GM19193 (cell line): ENCODE measurements around the gene TAS1R2.

Experiments used
- POLR2A ChIP-seq: IDR thresholded peaks from 4 replicates; pipeline ENCODE4 v1.6.1; 2011; ENCODE audit not compliant: insufficient read depth, insufficient read length; ENCODE audit errors: extremely low read depth

The TAS1R2 gene

DNA sequence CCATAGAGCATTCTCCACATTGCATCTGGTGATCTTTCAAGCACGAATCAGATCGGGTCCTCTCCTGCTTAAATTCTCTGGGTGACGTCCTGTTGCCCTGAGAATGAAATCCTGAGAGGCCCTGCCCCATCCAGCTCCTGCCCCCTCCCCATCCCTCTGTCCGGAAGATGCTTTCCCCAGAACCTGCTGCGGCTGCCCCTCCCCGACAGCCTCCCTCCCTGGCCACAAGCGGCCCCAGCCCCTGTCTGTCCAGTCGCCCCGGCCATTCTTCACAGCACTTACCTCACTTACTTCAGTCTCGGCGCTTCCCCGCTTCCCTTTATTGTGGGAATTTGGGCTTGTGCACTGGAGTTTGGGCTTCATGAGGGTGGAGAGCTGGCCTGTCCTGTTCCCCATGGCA lies 40.3 kb downstream of the TAS1R2 start:
- no peak for TF ChIP-seq POLR2A

DNA sequence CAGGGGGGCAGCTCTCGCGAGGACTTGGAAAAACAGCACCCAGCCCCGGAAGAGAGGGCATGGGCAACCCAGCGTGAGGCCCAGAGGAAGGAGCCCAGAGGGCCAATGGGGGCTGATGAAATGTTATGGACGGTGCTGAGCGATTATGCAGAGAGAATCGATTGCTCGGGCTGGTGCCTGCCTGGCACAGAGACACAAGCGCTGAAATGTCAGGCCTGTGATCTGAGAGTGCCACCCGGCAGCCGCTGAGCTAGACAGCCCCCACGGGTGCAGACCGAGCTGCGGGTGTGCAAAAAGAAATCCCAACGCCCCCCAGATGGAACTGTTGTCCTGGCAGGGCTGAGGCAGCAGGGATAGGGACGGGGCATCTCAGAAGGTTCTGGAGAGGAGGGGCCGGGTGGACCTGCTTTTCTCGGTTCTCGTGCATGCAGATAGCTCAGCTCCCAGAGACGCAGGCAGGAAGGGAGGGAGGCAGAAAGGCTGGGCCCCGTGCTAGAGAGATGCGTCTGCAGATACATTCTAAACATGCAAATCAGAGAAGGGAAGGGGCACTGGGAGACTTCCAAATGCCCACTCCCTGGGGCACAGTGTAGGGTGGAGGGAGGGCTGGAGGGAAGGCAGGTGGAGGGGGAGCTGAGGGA lies 41.5 kb downstream of the TAS1R2 start:
- TF ChIP-seq POLR2A, result no peak

DNA sequence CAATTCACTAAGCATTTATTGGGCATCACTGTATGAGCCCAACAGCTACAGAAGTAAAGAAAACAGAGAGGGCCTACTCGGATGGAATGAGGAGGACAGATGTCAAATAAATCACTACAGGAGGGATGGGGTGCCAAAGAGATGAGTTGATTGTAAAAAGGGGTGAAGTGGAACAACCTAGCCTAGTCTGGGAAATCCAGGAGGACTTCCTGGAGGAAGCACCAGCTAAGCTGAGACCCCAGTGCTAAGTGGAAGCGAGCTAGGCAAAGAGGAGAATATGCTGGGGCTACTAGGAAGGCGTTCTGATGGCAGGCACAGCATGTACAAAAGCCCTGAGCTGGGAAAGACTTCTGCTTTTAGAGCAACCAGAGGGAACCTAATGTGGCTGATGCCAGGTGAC lies 42.1 kb downstream of the TAS1R2 start:
- TF ChIP-seq POLR2A, result no peak

DNA sequence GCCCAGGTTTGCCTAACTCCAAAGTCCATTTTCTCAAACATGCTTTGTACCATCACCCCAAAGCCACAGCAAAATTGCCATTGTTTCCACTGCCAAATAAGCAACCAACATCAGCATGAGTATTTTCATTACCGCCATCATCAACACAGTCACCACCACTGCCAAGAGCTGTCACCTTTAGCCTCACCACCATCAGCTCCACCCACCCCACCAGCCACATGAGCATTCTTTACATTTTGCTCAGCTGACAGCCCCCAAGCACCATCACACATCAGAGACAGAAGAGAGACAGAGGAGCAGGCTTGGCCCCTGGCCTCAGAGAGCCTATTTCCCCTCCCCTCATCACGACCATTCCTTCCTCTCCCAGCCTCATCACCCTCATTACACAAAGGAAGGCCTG lies 42.7 kb downstream of the TAS1R2 start:
- no peak for TF ChIP-seq POLR2A

DNA sequence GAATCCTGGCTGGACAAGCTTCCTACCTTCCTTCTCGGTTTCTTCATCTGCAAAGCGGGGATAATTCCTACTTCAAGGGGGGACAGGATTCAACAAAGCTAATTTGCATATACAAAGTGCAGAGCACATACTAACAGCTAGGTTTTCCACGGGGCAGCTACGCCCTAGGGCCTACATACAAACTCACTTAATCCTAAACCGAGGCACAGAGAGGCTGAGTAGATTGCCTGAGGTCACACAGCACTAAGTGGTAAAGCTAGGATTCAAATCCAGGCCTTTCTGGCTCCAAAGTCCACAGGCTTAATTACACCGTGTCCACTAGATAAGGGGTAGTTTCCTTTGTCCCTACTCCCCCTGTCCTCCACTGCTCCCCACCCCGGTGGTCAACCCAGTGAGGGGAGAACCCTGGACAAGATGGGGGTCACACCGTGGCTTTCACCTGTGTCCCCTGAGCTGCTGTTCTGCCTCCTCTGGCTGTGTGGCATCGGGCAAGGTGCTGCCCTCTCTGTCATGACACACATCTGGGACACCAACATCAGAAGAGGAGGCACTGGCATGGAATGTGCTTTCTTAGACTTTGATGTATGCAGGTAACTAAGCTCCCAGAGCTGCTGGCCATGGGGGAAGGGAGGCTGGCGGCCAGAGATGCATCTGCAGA lies 44.5 kb downstream of the TAS1R2 start:
- TF ChIP-seq POLR2A, result no peak

DNA sequence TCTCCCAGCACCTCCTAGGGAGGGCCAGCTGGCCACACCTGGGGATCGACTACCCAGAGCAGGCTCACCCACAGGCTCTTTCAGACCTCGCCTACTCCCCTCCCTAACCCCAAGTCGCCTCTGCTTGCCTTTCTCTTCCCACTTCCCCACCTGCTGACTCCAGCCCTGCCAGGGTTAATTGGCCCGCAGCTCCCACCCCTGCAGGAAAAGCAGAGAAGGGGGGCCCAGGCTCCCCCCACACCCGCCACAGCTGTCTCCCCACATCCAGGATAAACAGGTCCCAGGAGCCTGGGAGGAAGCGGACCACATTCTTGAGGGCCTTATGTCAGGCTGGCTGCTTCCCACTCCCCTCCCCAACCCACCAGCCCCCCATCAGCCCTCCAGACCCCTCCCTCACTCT lies 45.0 kb downstream of the TAS1R2 start:
- TF ChIP-seq POLR2A, result no peak

DNA sequence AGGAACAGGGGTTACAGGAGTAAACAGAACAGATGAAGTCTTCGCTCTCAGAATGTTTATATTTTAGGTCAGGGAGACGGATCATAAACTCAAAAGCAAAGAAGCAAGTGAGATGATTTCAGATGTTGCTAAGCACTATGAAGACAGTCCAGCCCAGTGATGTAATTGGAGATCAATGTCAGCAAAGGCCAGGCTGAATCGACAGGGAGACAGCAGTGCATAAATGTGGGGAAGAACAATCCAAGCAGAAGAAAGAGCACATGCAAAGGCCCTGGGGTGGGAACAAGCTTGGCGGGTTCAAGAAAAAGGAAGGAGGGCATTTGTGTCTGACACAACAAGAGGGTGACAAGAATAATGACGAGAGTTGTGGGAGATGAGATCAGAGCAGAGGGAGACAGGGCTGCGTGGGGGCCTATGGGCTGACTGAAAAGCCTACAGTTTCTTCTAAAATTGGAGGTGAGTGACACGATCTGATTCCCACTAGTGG lies 47.0 kb downstream of the TAS1R2 start:
- no peak for TF ChIP-seq POLR2A

DNA sequence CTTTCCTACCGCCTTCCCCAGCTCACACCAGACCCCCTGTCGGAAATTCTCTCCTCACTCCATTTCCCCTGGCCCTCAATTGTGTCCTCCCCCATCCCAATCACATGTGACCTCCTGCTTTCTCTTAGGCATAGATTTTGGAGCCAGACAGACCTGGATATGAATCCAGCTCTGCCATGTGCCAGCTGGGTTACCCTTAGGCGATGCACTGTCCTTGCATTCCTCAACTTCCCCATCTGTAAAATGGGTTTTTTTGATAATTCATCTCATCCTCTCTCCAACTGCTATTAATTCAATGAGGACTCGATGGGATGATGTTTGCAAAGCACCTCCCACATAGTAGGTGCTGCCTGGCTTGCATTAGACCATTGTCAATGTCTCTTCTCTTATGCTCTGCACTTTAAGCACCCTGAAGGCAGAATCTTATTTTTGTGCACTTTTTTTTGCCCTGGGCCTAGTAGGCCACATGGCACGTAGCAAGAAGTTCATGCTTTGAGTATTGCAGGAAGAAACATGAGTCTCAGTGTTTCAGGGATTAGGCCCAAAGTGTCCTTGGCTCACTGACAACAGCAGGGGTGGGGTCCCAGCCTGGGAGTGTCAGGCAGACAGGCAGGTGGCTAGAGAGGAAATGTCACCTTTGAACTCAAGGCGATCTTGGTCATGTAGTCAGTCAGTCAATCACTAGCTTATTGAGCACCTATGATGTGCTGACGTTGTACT lies 47.6 kb downstream of the TAS1R2 start:
- TF ChIP-seq POLR2A, result no peak

DNA sequence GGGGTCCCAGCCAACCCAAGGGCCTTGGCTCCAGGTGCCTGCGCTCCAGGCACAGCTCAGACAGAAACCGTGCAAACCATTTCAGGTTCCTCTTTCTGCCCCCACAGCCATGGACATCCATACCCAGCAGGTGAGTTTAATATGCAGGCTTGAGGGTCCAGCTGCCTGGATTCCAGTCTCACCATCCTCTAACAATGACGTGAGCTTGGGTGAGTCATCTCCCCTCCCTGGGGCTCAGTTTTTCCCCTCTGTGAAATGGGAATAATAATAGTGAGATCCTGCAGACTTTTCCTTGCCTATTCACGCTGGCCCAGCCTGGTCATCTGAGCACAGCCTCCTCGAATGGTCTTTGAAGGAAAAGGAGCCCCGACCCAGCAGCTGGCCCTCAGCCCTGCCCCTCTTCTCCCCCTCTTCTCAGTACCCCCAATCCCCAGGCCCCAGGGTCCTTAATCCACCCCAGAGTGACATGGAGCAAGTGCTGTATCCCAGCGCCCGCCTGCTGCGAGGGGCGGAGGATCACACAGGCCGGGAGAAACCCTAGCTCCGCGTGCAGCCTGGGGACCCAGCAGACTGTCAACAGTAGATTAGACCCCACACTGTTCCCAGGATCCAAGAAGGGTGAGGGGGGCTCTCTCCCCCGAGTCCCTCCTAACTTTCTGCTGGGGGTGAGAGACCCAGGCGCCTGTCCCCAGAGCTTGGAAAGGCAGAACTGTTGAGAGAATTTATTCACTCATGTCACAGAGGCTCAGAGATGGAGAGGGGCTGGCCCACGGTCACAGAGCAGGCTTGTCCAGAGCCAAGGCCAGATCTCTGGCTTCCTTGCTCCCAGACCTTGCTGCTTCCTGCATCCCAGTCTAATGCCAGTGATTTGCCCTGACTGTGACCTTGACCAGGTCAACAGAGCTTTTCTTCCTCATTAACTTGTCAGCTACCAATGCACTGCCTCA lies 49.2 kb downstream of the TAS1R2 start:
- TF ChIP-seq POLR2A, result no peak

DNA sequence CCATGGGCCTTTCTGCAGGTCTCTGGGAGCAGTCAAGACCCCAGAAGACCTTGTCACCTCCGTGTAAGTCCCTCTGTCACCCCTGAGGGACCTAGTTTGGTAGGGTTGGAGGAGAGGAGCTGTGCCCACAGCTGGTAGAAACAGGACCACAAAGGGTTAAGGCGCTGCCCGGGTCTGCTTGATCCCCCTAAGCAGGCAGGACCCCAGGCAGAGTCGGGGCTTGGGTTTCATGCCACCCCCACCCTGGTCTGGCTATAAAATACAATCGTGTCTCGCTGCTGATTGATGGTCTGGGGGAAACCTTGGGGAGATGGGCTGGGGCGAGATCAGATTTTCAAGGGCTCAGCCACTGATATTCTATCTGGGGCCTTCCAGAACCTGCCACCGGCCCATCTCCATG lies 50.9 kb downstream of the TAS1R2 start:
- TF ChIP-seq POLR2A, result no peak

DNA sequence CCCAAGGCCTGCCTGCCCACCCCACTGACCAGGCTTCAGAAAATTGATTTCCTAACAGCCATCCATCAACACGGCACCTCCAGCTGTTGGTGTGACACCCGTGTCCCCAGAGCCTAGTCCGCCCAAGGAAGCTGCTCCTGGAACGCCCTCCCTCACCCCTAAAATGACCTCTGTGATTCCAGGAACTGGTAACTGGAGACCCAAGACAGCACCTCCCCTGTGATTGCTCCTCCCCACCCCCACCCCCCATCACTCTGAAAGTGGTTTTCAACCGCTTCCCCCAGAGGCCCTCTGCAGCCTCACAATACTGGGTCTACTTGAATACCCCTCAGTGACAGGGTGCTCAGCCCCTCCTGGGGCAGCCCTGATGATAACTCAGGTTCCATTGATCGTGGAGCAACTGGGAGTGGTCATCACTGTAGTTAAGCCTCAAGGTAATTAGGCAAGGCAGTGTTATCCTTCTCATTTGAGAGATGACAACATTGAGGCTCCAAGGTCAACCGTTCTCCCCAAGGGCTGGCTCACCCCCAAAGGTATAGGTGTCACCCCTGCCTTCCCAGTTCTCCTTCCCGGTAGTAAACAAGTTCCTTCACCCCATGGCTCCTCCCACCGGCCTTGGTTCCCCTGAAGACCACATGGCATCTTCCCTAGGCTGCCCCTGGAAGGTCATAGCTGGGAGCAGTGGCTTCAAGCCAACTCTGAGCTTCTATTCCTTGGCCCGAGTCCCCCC lies 52.0 kb downstream of the TAS1R2 start:
- no peak for TF ChIP-seq POLR2A

DNA sequence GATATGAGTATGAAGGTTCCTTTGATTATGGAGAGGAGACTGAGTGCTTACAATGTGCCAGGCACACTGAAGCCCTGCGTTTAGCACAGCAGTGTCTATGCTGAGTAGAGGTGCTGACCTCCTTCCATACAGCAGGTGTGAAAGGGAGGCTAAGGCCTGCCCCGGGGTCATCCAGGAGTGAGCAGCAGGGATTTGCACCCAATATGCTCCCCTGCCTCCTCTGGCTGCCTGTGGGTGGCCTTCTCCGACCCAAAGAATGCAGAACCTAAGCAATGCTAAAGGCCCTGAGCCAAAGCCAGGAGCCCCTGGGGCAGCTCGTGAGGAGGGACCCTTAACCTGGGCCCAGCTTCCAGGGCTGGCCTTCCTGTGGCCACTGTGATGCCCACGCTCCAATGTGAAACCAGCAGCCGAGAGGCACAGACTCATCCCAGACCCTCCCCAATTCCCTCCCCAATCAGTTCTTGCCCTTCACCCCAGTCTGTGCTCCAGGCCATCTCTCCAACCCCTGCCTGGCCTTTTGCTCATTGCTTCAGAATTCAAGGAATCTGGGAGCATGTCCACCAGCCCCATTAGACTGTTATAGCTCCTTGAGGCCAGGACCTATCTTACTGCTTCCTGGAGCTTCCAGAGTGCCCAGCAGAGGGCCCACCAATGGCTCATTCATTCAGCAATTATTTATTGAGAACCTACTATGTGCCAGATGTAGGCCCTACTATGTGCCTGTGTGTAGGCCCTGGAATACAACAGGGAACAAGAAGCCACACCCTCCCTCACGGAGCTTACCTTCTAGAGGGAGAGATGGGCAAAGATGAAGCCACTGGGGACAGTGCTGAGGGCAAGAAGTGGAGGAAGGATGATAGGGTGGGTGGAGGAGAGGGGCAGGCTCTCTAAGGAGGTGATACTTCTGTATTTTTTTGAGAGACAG lies 53.3 kb downstream of the TAS1R2 start:
- no peak for TF ChIP-seq POLR2A

DNA sequence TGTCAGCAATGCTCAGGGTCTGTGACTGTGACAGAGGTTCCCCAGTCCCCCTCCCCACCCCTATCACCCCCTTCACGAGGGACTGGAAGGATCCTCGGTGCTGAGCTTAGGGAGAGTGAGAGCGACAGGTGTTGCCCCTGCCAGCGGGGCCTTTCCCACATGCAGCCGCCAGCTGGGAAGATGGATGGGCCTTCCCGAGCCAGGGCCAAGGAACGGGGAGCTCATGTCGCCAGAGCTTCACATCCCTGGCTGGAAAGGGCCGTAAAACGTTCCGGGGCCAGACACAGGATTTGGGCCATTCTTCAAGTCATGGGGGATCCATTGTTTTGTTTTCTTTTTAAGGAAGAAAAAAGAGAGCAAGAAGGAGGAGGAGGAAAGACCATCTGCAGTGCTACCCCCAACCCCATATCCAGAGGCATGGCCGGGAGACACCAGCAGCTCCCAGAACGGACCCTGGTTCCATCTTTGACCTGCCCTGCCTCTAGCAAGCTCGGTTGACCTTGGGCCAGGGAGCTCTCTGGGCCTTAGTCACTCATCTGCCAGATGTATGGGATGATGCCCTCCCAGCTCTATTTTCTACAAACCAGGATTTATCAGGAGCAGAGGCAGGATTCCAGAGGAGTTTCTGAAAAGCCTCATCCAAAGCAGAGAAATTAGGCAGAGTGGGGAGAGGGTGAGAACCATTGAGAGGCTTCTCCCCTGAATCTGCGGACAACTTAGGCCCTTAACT lies 54.1 kb downstream of the TAS1R2 start:
- no peak for TF ChIP-seq POLR2A

DNA sequence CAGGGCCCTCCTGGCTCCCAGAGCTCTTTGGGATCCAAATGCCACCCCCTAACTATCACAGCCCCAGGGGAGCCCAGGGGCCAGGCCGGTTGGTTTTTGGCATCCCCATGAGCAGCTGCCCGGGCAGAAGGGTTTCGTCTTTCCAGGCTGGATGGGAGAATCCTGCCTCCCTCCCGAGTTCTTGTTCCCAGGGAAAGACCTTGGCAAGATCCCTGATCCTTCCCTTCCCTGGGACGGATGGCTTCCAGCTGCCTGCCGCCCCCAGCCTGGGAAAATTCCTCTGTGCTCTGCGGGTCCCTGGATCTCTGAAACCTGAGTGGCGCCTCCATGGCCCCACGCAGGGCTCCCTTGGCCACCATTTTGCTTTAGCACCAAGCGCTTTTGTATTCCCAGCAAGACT lies 55.6 kb downstream of the TAS1R2 start:
- no peak for TF ChIP-seq POLR2A
